Mesendoderm (in vitro differentiated cells): ENCODE results near the gene RABAC1. TPM values are rescaled to one million over a fixed set of nuclear protein-coding genes. Genes with fewer than 3 reads are reported as not detected.

Source experiments
- DNase-seq: peaks from one replicate; pipeline ENCODE4 v3.0.0; 2013
- H2AK5ac ChIP-seq: 2 replicates; pipeline ENCODE4 v1.6.1; 2013; ENCODE audit warnings: low read length, inconsistent platforms
- H2BK120ac ChIP-seq: 2 replicates; pipeline ENCODE4 v1.6.1; 2013; ENCODE audit warnings: low read depth, mild to moderate bottlenecking, low read length, moderate library complexity, mixed read lengths
- H2BK15ac ChIP-seq: replicated peaks from 2 replicates; pipeline ENCODE4 v1.6.1; 2013; ENCODE audit warnings: low read depth, mild to moderate bottlenecking, moderate library complexity
- H2BK5ac ChIP-seq: 2 replicates; pipeline ENCODE4 v1.6.1; 2013; ENCODE audit warnings: low read length, inconsistent platforms
- H3K18ac ChIP-seq: 2 replicates; pipeline ENCODE4 v1.6.1; 2013; ENCODE audit warnings: mild to moderate bottlenecking, low read length, mixed read lengths
- H3K23ac ChIP-seq: one replicate; pipeline ENCODE4 v1.6.1; 2013; ENCODE audit warnings: low read length
- H3K27ac ChIP-seq: 2 replicates; pipeline ENCODE4 v1.5.1; 2013; ENCODE audit warnings: low read depth, mild to moderate bottlenecking, inconsistent platforms, low read length, moderate library complexity
- H3K27me3 ChIP-seq: 2 replicates; pipeline ENCODE4 v1.6.1; 2013; ENCODE audit warnings: low read length, control low read depth, mild to moderate bottlenecking, inconsistent platforms; ENCODE audit not compliant: insufficient read depth, poor library complexity
- H3K36me3 ChIP-seq: 2 replicates; pipeline ENCODE4 v1.6.1; 2013; ENCODE audit warnings: low read length, inconsistent platforms; ENCODE audit not compliant: control insufficient read depth, insufficient read depth
- H3K4ac ChIP-seq: one replicate; pipeline ENCODE4 v1.6.1; 2013; ENCODE audit warnings: low read depth, mild to moderate bottlenecking, low read length, moderate library complexity
- H3K4me1 ChIP-seq: 2 replicates; pipeline ENCODE4 v1.6.1; 2013; ENCODE audit warnings: low read depth, low read length, inconsistent platforms; ENCODE audit not compliant: control insufficient read depth
- H3K4me2 ChIP-seq: 2 replicates; pipeline ENCODE4 v1.6.1; 2013; ENCODE audit warnings: low read length
- H3K4me3 ChIP-seq: 2 replicates; pipeline ENCODE4 v1.5.1; 2013; ENCODE audit warnings: mild to moderate bottlenecking, low read length
- H3K56ac ChIP-seq: one replicate; pipeline ENCODE4 v1.6.1; 2013; ENCODE audit warnings: low read length
- H3K79me1 ChIP-seq: 2 replicates; pipeline ENCODE4 v1.6.1; 2013; ENCODE audit warnings: low read length, inconsistent platforms
- H3K79me2 ChIP-seq: 2 replicates; pipeline ENCODE4 v1.6.1; 2013; ENCODE audit warnings: mild to moderate bottlenecking, low read length; ENCODE audit not compliant: control insufficient read depth, insufficient read depth
- H3K9ac ChIP-seq: 2 replicates; pipeline ENCODE4 v1.6.1; 2013; ENCODE audit warnings: low read length, inconsistent platforms
- H4K5ac ChIP-seq: one replicate; pipeline ENCODE4 v1.6.1; 2013; ENCODE audit warnings: low read length
- H4K8ac ChIP-seq: one replicate; pipeline ENCODE4 v1.6.1; 2013; ENCODE audit warnings: low read depth, mild to moderate bottlenecking, control low read depth, low read length, moderate library complexity
- WGBS: extraction: QIAGEN DNeasy Blood & Tissue Kit; methylation state at CpG from one replicate; pipeline ENCODE4 v1.1.7; 2013; ENCODE audit warnings: low lambda C conversion rate, missing lambda C conversion rate; ENCODE audit not compliant: insufficient coverage; ENCODE audit errors: extremely low coverage; 5-methylcytosine and 5-hydroxymethylcytosine counted together
- polyA plus RNA-seq, 2 experiments: library from polyadenylated mRNA; stranded (reverse); fragments of 200-250 nt; gene quantifications; one replicate each; pipeline ENCODE4 v1.2.3, GENCODE V29; 2013

The RABAC1 gene, protein sequence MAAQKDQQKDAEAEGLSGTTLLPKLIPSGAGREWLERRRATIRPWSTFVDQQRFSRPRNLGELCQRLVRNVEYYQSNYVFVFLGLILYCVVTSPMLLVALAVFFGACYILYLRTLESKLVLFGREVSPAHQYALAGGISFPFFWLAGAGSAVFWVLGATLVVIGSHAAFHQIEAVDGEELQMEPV
- polyA plus RNA-seq (2013, experiment 1 of 2): 93.5 TPM
- polyA plus RNA-seq (2013, experiment 2 of 2): 93.5 TPM

DNA sequence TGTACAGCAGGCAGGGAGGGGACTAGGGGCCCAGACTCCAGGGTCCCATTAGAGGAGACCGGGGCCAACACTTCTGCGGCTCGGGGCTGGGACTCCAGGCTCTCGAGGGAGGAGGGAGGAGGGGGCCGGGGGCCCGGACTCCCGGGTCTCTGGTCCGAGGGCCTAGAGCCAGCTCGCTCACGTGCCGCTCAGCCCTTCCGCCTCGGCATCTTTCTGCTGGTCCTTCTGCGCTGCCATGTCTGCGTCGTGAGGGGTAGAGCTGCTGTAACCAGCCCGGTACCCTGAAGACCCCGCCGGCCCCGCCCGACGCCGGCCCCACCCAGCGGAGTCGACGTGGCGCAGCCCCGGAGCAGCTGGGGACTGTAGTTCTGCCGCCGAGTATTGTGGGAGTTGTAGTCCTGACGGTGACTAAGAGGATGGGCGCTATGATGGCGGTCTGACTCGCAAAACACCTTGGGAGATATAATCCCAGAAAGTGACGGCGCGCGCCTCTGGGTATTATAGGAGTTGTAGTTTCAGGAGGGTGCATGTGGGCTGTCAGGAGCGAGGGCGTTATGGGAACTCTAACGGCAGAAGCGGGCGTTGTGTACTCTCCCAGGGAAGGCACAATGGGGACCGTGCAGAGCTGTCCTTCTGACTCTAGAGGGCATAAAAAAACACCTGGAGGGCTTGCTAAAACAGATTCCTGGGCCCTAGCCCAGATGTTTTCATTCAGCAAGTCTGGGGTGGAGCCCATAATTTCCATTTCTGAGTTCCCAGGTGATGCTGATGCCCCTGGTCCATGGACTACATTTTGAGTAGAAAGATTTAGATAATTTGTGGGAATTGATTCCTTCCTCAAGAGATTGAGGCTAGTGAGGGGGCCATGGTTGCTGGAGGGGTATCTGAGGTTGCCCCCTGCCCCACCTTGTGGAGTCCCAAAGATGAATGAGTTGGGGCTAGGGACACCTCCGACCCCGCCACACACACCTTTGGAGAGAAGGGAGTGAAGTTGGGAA is at the start of gene RABAC1:
RABAC1 (minus strand) TSS at position 266 of the 998 bp plus-strand sequence; CDS start at position 237, 29 bp downstream.
- no CpG with 5 or more reads among the region's 46 CpGs for WGBS
- Histone ChIP-seq H3K23ac (peak within 1 kb of the TSS; percentile 66), H2AK5ac (no peak within 1 kb of the TSS), H3K18ac (peak within 1 kb of the TSS; percentile 35), H3K4ac (peak within 1 kb of the TSS; percentile 76), H3K27me3 (no peaks in the 10 kb centered on the region), H2BK120ac (no peak within 1 kb of the TSS), H3K79me2 (no peaks in the 10 kb centered on the region), H3K9ac (peak within 1 kb of the TSS; percentile 97), H2BK15ac (no peak within 1 kb of the TSS), H3K4me2 (peak within 1 kb of the TSS; percentile 87), H4K5ac (no peak within 1 kb of the TSS), H3K36me3 (no peaks in the 10 kb centered on the region), H3K4me3 (peak within 1 kb of the TSS; percentile 90), H2BK5ac (no peak within 1 kb of the TSS), H4K8ac (no peak within 1 kb of the TSS), H3K79me1 (no peaks in the 10 kb centered on the region), H3K4me1 (peaks cover 4% of the 10 kb centered on the region), H3K56ac (peak within 1 kb of the TSS; percentile 99), H3K27ac (peak within 1 kb of the TSS; percentile 49)
- DNase-seq: peak; percentile 98

DNA sequence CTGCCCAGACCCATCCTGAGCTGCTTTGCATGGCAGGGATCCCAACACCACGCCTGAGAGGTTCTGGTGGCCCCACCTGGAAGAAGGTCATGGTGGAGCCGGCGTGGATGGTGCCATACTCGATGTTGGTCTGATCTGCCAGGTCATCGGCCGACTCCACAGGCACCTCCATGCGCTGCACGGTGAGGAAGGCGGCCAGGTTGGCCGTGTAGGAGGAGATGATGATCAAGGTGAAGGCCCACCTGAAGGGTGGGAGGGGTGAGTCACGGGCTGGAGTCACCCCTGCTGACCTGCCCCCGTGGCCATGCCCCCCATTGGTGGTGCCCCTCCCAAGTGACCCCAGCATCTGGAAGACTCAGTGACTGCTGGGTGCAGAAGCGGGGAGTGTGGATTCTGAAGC is 47.4 kb upstream of the RABAC1 start:
- Histone ChIP-seq H2BK120ac (no peak overlapping the region), H3K79me1 (no peaks in the 10 kb centered on the region), H3K27ac (no peak overlapping the region), H3K18ac (no peak overlapping the region), H2BK5ac (no peak overlapping the region), H3K79me2 (no peaks in the 10 kb centered on the region), H3K4me2 (no peak overlapping the region), H3K23ac (no peak overlapping the region), H3K27me3 (no peaks in the 10 kb centered on the region), H3K4ac (no peak overlapping the region), H3K36me3 (no peaks in the 10 kb centered on the region), H3K4me1 (no peaks in the 10 kb centered on the region), H4K5ac (no peak overlapping the region), H4K8ac (no peak overlapping the region), H3K9ac (no peak overlapping the region), H2AK5ac (no peak overlapping the region), H2BK15ac (no peak overlapping the region), H3K4me3 (no peak overlapping the region), H3K56ac (no peak overlapping the region)
- DNase-seq: no peak
- no CpG with 5 or more reads among the region's 13 CpGs for WGBS

DNA sequence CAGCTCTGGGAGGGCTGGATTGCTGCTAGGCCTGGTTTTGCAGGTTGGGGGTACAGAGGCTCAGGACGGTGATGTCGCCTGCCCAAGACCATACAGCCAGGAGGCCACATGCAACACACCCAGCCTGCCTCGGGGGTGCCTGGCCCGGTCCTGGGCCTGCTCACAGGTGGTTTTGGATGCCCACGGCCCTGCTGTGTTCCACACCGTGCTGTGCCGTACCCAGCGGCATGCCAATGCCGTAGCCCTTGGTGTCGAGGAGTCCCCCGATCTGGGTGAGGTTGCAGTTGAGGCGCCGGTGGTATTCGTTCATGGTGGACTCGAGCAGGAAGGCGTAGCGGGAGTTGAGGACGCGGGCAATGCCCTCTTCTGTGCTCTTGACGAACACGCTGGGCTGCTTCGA is 46.4 kb upstream of the RABAC1 start:
- no peak overlapping the region for H3K27ac ChIP-seq
- H3K79me1 ChIP-seq: no peaks in the 10 kb centered on the region
- H2BK5ac ChIP-seq: no peak overlapping the region
- H3K79me2 ChIP-seq: no peaks in the 10 kb centered on the region
- H4K5ac ChIP-seq: no peak overlapping the region
- no peak overlapping the region for H2BK15ac ChIP-seq
- H3K4ac ChIP-seq: no peak overlapping the region
- H3K27me3 ChIP-seq: no peaks in the 10 kb centered on the region
- no peak overlapping the region for H3K4me2 ChIP-seq
- no peak for DNase-seq
- no peak overlapping the region for H2AK5ac ChIP-seq
- H3K36me3 ChIP-seq: no peaks in the 10 kb centered on the region
- H3K4me1 ChIP-seq: no peaks in the 10 kb centered on the region
- no peak overlapping the region for H2BK120ac ChIP-seq
- no peak overlapping the region for H3K9ac ChIP-seq
- H3K18ac ChIP-seq: no peak overlapping the region
- no peak overlapping the region for H3K56ac ChIP-seq
- H4K8ac ChIP-seq: no peak overlapping the region
- WGBS: no CpG with 5 or more reads among the region's 22 CpGs
- H3K23ac ChIP-seq: no peak overlapping the region
- H3K4me3 ChIP-seq: no peak overlapping the region

DNA sequence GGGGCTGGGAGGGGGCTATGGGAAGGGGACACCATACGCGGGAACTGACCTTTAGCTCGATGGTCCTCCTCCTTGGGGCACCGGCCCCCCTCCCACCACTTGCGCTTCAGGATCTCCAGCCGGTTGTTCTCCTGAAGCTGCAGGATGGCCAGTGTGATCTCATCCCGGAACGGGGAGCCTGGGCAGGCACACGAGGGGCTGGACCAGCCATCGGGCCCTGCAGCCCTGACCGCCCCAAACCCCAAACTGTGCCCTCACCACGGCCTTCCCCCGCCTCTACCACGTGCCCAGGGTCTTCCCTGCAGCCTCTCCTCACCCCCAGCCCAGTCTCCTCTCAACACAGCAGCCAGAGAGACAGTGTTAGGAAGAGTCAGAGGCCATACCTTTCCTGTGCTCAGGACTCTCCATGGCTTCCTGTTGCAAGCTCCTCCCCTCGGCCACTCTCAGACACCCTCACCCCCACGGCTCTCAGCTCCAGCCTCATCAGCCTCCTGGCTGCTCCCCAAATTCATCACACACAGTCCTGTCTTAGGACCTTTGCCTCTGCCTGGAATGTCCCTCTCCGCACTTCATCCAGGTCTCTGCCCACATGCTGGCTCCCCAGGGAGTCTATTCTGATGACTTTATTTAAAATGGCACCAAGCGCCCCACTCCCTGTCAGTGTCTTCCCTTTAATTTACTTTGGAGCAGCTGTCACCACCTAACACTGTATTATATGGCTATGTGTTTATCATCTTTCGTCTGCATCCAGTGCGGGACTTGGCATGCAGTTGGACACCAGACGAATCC is 44.6 kb upstream of the RABAC1 start:
- no CpG with 5 or more reads among the region's 21 CpGs for WGBS
- Histone ChIP-seq H2BK5ac (no peak overlapping the region), H3K27ac (no peak overlapping the region), H3K4me3 (no peak overlapping the region), H3K79me2 (no peaks in the 10 kb centered on the region), H3K27me3 (peaks cover 11% of the 10 kb centered on the region), H2BK15ac (no peak overlapping the region), H3K9ac (no peak overlapping the region), H3K4ac (no peak overlapping the region), H2BK120ac (no peak overlapping the region), H3K4me2 (no peak overlapping the region), H3K56ac (no peak overlapping the region), H2AK5ac (no peak overlapping the region), H4K8ac (no peak overlapping the region), H3K18ac (no peak overlapping the region), H3K36me3 (no peaks in the 10 kb centered on the region), H3K23ac (peak overlapping the region; percentile 56), H4K5ac (no peak overlapping the region), H3K79me1 (no peaks in the 10 kb centered on the region), H3K4me1 (no peaks in the 10 kb centered on the region)
- no peak for DNase-seq

DNA sequence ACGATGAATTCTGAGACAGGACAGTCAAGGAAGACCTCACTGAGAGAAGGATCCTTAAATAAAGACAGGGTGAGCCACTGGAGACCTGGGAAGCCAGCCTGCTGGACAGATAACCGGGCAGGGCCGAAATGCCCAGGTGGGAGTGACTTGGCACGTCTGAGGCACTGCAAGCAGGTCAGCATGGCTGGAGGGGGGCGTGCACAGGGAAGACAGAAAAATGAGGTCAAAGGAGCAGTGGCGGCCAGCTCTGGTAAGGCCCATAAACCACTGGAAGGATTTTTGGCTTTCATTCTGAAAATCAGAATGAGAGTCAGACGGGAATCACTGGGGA is 40.7 kb upstream of the RABAC1 start:
- H2AK5ac ChIP-seq: no peak overlapping the region
- H3K27me3 ChIP-seq: peaks cover 22% of the 10 kb centered on the region
- no peak overlapping the region for H3K9ac ChIP-seq
- no peak overlapping the region for H3K4me2 ChIP-seq
- no peak for DNase-seq
- no peak overlapping the region for H4K8ac ChIP-seq
- H3K56ac ChIP-seq: no peak overlapping the region
- H3K4me3 ChIP-seq: no peak overlapping the region
- no peaks in the 10 kb centered on the region for H3K79me1 ChIP-seq
- H3K36me3 ChIP-seq: no peaks in the 10 kb centered on the region
- no peak overlapping the region for H2BK120ac ChIP-seq
- H3K79me2 ChIP-seq: no peaks in the 10 kb centered on the region
- H3K18ac ChIP-seq: no peak overlapping the region
- no peak overlapping the region for H4K5ac ChIP-seq
- no peaks in the 10 kb centered on the region for H3K4me1 ChIP-seq
- no peak overlapping the region for H2BK15ac ChIP-seq
- no peak overlapping the region for H3K23ac ChIP-seq
- H3K27ac ChIP-seq: no peak overlapping the region
- no CpG with 5 or more reads among the region's 7 CpGs for WGBS
- no peak overlapping the region for H2BK5ac ChIP-seq
- H3K4ac ChIP-seq: no peak overlapping the region
